H1 (cell line): ENCODE results near the gene IQCE. TPM values are rescaled to one million over a fixed set of nuclear protein-coding genes. Genes with fewer than 3 reads are reported as not detected.

ENCODE experiments used
- CTCF ChIA-PET: fragments of 300-600 bp; sonication (Branson Sonifier 250); formaldehyde crosslinking; loops from one replicate; lab custom pipeline; 2021; ENCODE audit not compliant: partially characterized antibody; lab: Charles Lee
- POLR2A ChIA-PET: fragments of 300-600 bp; sonication (Branson Sonifier 250); formaldehyde crosslinking; loops from one replicate; lab custom pipeline; 2021; ENCODE audit warnings: inconsistent platforms; ENCODE audit not compliant: partially characterized antibody; lab: Charles Lee
- DNase-seq, 2 experiments: peaks; one replicate each; pipeline versions ENCODE4 v3.0.0 to v3.0.0-alpha.2; 2010 to 2022; ENCODE audit warnings: low spot score in 2 of 2, low read depth in 1 of 2, mixed read lengths in 1 of 2
- FAIRE-seq: peaks from 2 replicates; lab custom pipeline; 2011; peaks lifted over from hg19 to GRCh38; lab: Jason Lieb, UNC
- H2AFZ ChIP-seq: 2 replicates; pipeline ENCODE4 v1.8.1; 2012; ENCODE audit warnings: low read length, inconsistent platforms
- H2AK5ac ChIP-seq: 2 replicates; pipeline ENCODE4 v1.6.1; 2013; ENCODE audit warnings: low read depth, low read length
- H2BK120ac ChIP-seq: replicated peaks from 2 replicates; pipeline ENCODE3; 2013; ENCODE audit warnings: low read depth, low read length, inconsistent platforms
- H2BK12ac ChIP-seq: 2 replicates; pipeline ENCODE4 v1.6.1; 2013; ENCODE audit warnings: low read depth, low read length
- H2BK15ac ChIP-seq: 2 replicates; pipeline ENCODE4 v1.6.1; 2013; ENCODE audit warnings: low read length
- H2BK20ac ChIP-seq: 2 replicates; pipeline ENCODE4 v1.6.1; 2013; ENCODE audit warnings: low read length
- H2BK5ac ChIP-seq: 2 replicates; pipeline ENCODE4 v1.6.1; 2013; ENCODE audit warnings: low read depth, low read length
- H3K14ac ChIP-seq: 2 replicates; pipeline ENCODE4 v1.6.1; 2013; ENCODE audit warnings: inconsistent platforms; ENCODE audit not compliant: insufficient read length
- H3K18ac ChIP-seq: 2 replicates; pipeline ENCODE4 v1.6.1; 2013; ENCODE audit warnings: low read length; ENCODE audit errors: extremely low read depth
- H3K23ac ChIP-seq: 2 replicates; pipeline ENCODE4 v1.6.1; 2013; ENCODE audit warnings: inconsistent platforms; ENCODE audit not compliant: insufficient read length
- H3K23me2 ChIP-seq: 2 replicates; pipeline ENCODE4 v1.6.1; 2013; ENCODE audit warnings: low read depth, low read length
- H3K27ac ChIP-seq: 2 replicates; pipeline ENCODE4 v1.6.1; 2011; ENCODE audit warnings: low read depth, low read length, inconsistent platforms
- H3K27me3 ChIP-seq, 4 experiments: replicated peaks in 1 of 4; 1 replicate in 1 of 4; 2 replicates in 3 of 4; pipeline versions ENCODE4 v1.6.1 to v1.8.1; 2011 to 2013; ENCODE audit warnings: low read length in 3 of 4, mild to moderate bottlenecking in 3 of 4, inconsistent platforms in 2 of 4, mixed read lengths in 2 of 4, moderate library complexity in 1 of 4; ENCODE audit not compliant: control insufficient read depth in 3 of 4, insufficient read depth in 3 of 4; ENCODE audit errors: extremely low read depth in 1 of 4
- H3K36me3 ChIP-seq, 4 experiments: 2 replicates each; pipeline versions ENCODE4 v1.6.1 to v1.8.1; 2011 to 2013; ENCODE audit warnings: mild to moderate bottlenecking in 4 of 4, low read length in 3 of 4, moderate library complexity in 2 of 4, control low read depth in 1 of 4, inconsistent platforms in 1 of 4; ENCODE audit not compliant: insufficient read depth in 4 of 4, control insufficient read depth in 2 of 4
- H3K4ac ChIP-seq: replicated peaks from 2 replicates; pipeline ENCODE3; 2013; ENCODE audit warnings: low read length, low read depth, mixed read lengths, inconsistent platforms; ENCODE audit not compliant: insufficient read length
- H3K4me1 ChIP-seq, 4 experiments: replicated peaks in 1 of 4; 1 replicate in 1 of 4; 2 replicates in 3 of 4; pipeline versions ENCODE4 v1.6.1 to v1.8.1; 2011 to 2013; ENCODE audit warnings: low read length in 3 of 4, inconsistent platforms in 2 of 4, mixed read lengths in 1 of 4; ENCODE audit not compliant: insufficient read depth in 4 of 4, control insufficient read depth in 3 of 4
- H3K4me2 ChIP-seq, 2 experiments: 2 replicates each; pipeline versions ENCODE4 v1.6.1 to v1.8.1; 2011 to 2013; ENCODE audit warnings: low read depth in 2 of 2, low read length in 2 of 2, control low read depth in 1 of 2, inconsistent platforms in 1 of 2, mild to moderate bottlenecking in 1 of 2; ENCODE audit not compliant: insufficient read depth in 1 of 2
- H3K4me3 ChIP-seq, 4 experiments: fragments of 200-600, 300-600 bp in 1 of 4; sonication (generic), shearing (Covaris generic), sonication (Bioruptor Twin) in 1 of 4; 2 replicates each; pipeline versions ENCODE4 v1.5.1 to v1.8.1; 2011 to 2016; ENCODE audit warnings: low read length in 4 of 4, low read depth in 3 of 4, control low read depth in 2 of 4, inconsistent platforms in 2 of 4, mild to moderate bottlenecking in 2 of 4, mixed read lengths in 1 of 4, moderate library complexity in 1 of 4; ENCODE audit not compliant: insufficient read depth in 2 of 4; ENCODE audit errors: extremely low read depth in 1 of 4
- H3K56ac ChIP-seq: replicated peaks from 2 replicates; pipeline ENCODE3; 2013; ENCODE audit warnings: low read depth, mild to moderate bottlenecking, mixed read lengths, low read length, inconsistent platforms; ENCODE audit not compliant: insufficient read length
- H3K79me1 ChIP-seq: 2 replicates; pipeline ENCODE4 v1.6.1; 2013; ENCODE audit warnings: low read depth, low read length, control low read depth
- H3K79me2 ChIP-seq, 2 experiments: 2 replicates each; pipeline versions ENCODE4 v1.6.1 to v1.8.1; 2012 to 2013; ENCODE audit warnings: low read length in 2 of 2, mild to moderate bottlenecking in 2 of 2, inconsistent platforms in 1 of 2; ENCODE audit not compliant: insufficient read depth in 2 of 2, control insufficient read depth in 1 of 2
- H3K9ac ChIP-seq, 4 experiments: replicated peaks in 1 of 4; 1 replicate in 1 of 4; 2 replicates in 3 of 4; pipeline versions ENCODE4 v1.6.1 to v1.8.1; 2011 to 2013; ENCODE audit warnings: low read depth in 3 of 4, low read length in 3 of 4, control low read depth in 2 of 4, mild to moderate bottlenecking in 2 of 4, moderate library complexity in 2 of 4, inconsistent platforms in 1 of 4; ENCODE audit errors: extremely low read depth in 1 of 4
- H3K9me3 ChIP-seq, 2 experiments: 2 replicates each; pipeline versions ENCODE4 v1.6.1 to v1.8.1; 2012 to 2013; ENCODE audit warnings: mild to moderate bottlenecking in 2 of 2, moderate library complexity in 2 of 2, control low read depth in 1 of 2, inconsistent platforms in 1 of 2, low read depth in 1 of 2, low read length in 1 of 2, mixed read lengths in 1 of 2; ENCODE audit not compliant: insufficient read depth in 2 of 2
- H4K20me1 ChIP-seq, 2 experiments: replicated peaks in 1 of 2; 2 replicates each; pipeline versions ENCODE3 to v1.8.1; 2011 to 2013; ENCODE audit warnings: inconsistent platforms in 2 of 2, low read length in 2 of 2, mild to moderate bottlenecking in 1 of 2; ENCODE audit not compliant: insufficient read depth in 2 of 2, control insufficient read depth in 1 of 2
- H4K5ac ChIP-seq: 2 replicates; pipeline ENCODE4 v1.6.1; 2013; ENCODE audit warnings: low read length, low read depth, mixed read lengths, inconsistent platforms; ENCODE audit not compliant: insufficient read length
- H4K8ac ChIP-seq: 2 replicates; pipeline ENCODE4 v1.8.0; 2013; ENCODE audit warnings: mild to moderate bottlenecking, moderate library complexity, low read length, inconsistent platforms; ENCODE audit not compliant: insufficient read depth; ENCODE audit errors: extremely low read depth
- H4K91ac ChIP-seq: replicated peaks from 2 replicates; pipeline ENCODE3; 2013; ENCODE audit warnings: low read length, mixed read lengths, inconsistent platforms; ENCODE audit not compliant: insufficient read length
- CEBPB ChIP-seq: IDR thresholded peaks from 2 replicates; pipeline ENCODE4 v1.6.1; 2012; ENCODE audit warnings: low read depth, low read length
- CHD2 ChIP-seq: IDR thresholded peaks from 2 replicates; pipeline ENCODE4 v1.6.1; 2012; ENCODE audit warnings: low read length, improper control_type of control experiment
- JUND ChIP-seq: IDR thresholded peaks from 2 replicates; pipeline ENCODE4 v1.6.1; 2011; ENCODE audit warnings: mild to moderate bottlenecking, improper control_type of control experiment, low read length
- POLR2AphosphoS5 ChIP-seq: IDR thresholded peaks from 2 replicates; pipeline ENCODE4 v1.6.1; 2011; ENCODE audit warnings: low read depth, low read length
- POU5F1 ChIP-seq: IDR thresholded peaks from 2 replicates; pipeline ENCODE4 v1.6.1; 2011; ENCODE audit warnings: low read depth, mild to moderate bottlenecking, low read length, moderate library complexity
- RAD21 ChIP-seq, 2 experiments: IDR thresholded peaks in 1 of 2; conservative IDR thresholded peaks in 1 of 2; 2 replicates each; pipeline ENCODE4 v1.6.1; 2011; ENCODE audit warnings: low read depth in 2 of 2, low read length in 2 of 2, improper control_type of control experiment in 1 of 2, inconsistent platforms in 1 of 2, mild to moderate bottlenecking in 1 of 2, moderate library complexity in 1 of 2
- SAP30 ChIP-seq: fragments of 300-600 bp; sonication (generic); IDR thresholded peaks from 2 replicates; pipeline ENCODE4 v1.7.1; 2012; ENCODE audit warnings: low read length, moderate library complexity, mild to moderate bottlenecking, inconsistent platforms; ENCODE audit not compliant: insufficient read depth, insufficient replicate concordance
- SIN3A ChIP-seq, 2 experiments: IDR thresholded peaks in 1 of 2; conservative IDR thresholded peaks in 1 of 2; 2 replicates each; pipeline ENCODE4 v1.6.1; 2011 to 2012; ENCODE audit warnings: low read length in 2 of 2, improper control_type of control experiment in 1 of 2, low read depth in 1 of 2, mild to moderate bottlenecking in 1 of 2
- WGBS, 2 experiments: shearing (Covaris generic) in 1 of 2; methylation state at CpG; one replicate each; pipeline versions ENCODE4 v1.1.6 to v1.1.7; 2013 to 2015; ENCODE audit warnings: low lambda C conversion rate in 2 of 2, mixed read lengths in 2 of 2, inconsistent platforms in 1 of 2, low coverage in 1 of 2, missing lambda C conversion rate in 1 of 2; ENCODE audit not compliant: insufficient replicate concordance in 2 of 2, insufficient coverage in 1 of 2, insufficient read length in 1 of 2; ENCODE audit errors: extremely low coverage in 1 of 2, missing lambda C conversion rate in 1 of 2; 5-methylcytosine and 5-hydroxymethylcytosine counted together
- polyA plus RNA-seq, 7 experiments: library from polyadenylated mRNA; depleted of rRNA in 3 of 7; stranded (reverse) in 5 of 7; unstranded in 2 of 7; fragments of >200 nt in 5 of 7; fragments of 200-250 nt in 2 of 7; gene quantifications; 1 replicate in 5 of 7; 2 replicates in 1 of 7; 4 replicates in 1 of 7; pipeline versions ENCODE4 v1.2.1 to v1.2.3, GENCODE V29; 2011 to 2013; ENCODE audit warnings: missing spikeins in 2 of 7, mixed read lengths in 2 of 7
- total RNA-seq: library from RNA; stranded (reverse); fragmentation: NEBNext Ultra II Directional; extraction: Animal tissue kit (Norgen Biotek cat#: 25700); gene quantifications from 2 replicates; pipeline ENCODE4 v1.2.1, GENCODE V29; 2021
- TF ChIP-seq, protein P1 (sequence below): IDR thresholded peaks from 2 replicates; pipeline ENCODE4 v1.6.1; 2011; ENCODE audit warnings: low read length, improper control_type of control experiment

The IQCE gene
- total and polyA plus RNA-seq, 2 of the 8 experiments (the other 6 are each of a cell fraction or from before 2014, with no cell fraction given), result 2.2 to 4.9 TPM

DNA sequence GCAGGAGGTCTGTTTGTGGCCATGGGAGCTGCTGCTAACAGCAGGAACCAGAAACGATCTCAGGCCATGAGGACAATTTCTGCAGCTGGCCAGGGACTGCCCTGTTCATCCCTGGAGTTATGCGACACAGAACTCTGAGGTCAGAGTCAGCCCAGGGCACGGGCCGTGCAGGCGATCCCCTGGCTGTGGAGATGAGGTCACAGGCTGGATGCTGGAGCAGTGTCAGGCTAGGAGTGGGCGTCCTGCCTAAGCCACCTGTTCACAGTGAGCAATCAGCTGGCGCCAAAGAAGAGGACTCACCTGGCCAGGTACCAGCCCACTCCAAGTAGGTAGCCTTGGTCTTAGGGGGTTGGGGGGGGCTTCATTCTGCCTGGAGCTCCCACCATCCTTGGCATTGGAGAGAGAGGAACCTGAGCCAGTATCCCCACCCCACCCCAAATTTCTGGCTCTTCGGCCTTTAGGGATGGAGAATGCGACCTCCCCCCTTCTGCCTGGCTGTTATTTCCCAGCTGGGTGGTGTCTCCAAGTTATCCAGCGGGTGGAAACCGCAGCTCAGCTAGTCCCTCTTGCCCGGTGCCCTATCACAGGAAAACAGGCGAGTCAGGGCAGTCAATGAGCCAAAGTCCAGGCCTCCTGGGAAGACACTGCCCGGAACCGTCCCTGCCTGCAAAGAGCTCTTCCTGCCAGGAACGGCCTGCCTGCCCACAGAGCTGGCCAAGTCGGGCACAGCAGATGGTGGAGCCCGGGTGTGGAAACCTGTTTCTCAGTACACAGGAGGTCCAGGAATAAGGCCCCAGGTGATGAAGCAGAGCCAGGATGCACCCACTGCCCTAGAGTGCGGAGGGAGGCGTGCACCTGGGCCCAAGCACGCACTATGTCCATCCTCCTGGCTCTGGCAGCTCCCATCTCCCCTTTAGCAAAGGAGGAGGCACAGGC lies 71.2 kb downstream of the IQCE start:
- ChIA-PET CTCF (interaction anchor here (0.6 to 5.0 kb wide), 9 partner anchors 9 to 108 kb away, joined by 3 to 21 read pairs (median 3); no protein-coding TSS in a partner anchor), POLR2A (interaction anchor here (1.3 to 7.0 kb wide), 7 partner anchors 10 to 141 kb away, joined by 3 to 52 read pairs (median 12); no protein-coding TSS in a partner anchor)
- Histone ChIP-seq H3K79me1 (peaks cover 6% of the 10 kb centered on the region), H4K5ac (no peak overlapping the region), H3K4me1 (peaks cover 0 to 25% (median 12%) of the 10 kb centered on the region in 4 experiments; a peak in 6 of 7 replicates), H2AK5ac (peak overlapping the region; percentile 93; the same call in 1 of the 2 replicates), H3K79me2 (peaks cover 18 to 31% of the 10 kb centered on the region in 2 experiments; a peak in 3 of 4 replicates), H3K23me2 (peaks cover 18% of the 10 kb centered on the region), H3K4me3 (no peak overlapping the region), H3K18ac (no peak overlapping the region), H3K36me3 (no peaks in the 10 kb centered on the region; a peak in 1 of 8 replicates), H4K91ac (peak overlapping the region; percentile 2), H2AFZ (no peak overlapping the region), H2BK120ac (no peak overlapping the region), H3K9ac (no peak overlapping the region), H3K23ac (no peak overlapping the region), H4K8ac (no peak overlapping the region), H3K4me2 (no peak overlapping the region), H3K9me3 (no peaks in the 10 kb centered on the region), H3K56ac (no peak overlapping the region), H4K20me1 (peaks cover 11 to 15% of the 10 kb centered on the region in 2 experiments), H2BK12ac (peak overlapping the region; percentile 33; the same call in 1 of the 2 replicates), H2BK15ac (peak overlapping the region; percentile 97), H2BK20ac (0 out of 2 replicates have a peak overlapping the region, but pooled peaks have one; percentile 61), H3K14ac (no peak overlapping the region), H3K4ac (no peak overlapping the region), H3K27me3 (no peaks in the 10 kb centered on the region), H2BK5ac (no peak overlapping the region), H3K27ac (no peak overlapping the region)
- DNase-seq (no peak), FAIRE-seq (no peak)
- 82% methylated on average over 21 of the region's 21 CpGs; no CpG with 5 or more reads in 1 of the 2 experiments for WGBS, 2 experiments
- TF ChIP-seq CEBPB, result no peak
- no peak for TF ChIP-seq POU5F1
- TF ChIP-seq, protein P1, sequence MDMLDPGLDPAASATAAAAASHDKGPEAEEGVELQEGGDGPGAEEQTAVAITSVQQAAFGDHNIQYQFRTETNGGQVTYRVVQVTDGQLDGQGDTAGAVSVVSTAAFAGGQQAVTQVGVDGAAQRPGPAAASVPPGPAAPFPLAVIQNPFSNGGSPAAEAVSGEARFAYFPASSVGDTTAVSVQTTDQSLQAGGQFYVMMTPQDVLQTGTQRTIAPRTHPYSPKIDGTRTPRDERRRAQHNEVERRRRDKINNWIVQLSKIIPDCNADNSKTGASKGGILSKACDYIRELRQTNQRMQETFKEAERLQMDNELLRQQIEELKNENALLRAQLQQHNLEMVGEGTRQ, result no peak
- TF ChIP-seq RAD21 (IDR thresholded peaks at IDR 0.05 in 1 of 2, conservative IDR thresholded peaks at IDR 0.05 in 1 of 2; ENCODE audit: low read depth in 2 of 2, low read length in 2 of 2), result no peak
- no peak for TF ChIP-seq JUND
- TF ChIP-seq POLR2AphosphoS5, result no peak
- no peak for TF ChIP-seq SAP30
- TF ChIP-seq SIN3A (conservative IDR thresholded peaks at IDR 0.05 in 1 of 2, IDR thresholded peaks at IDR 0.05 in 1 of 2; ENCODE audit: low read depth in 1 of 2, low read length in 2 of 2), result no peak
- no peak for TF ChIP-seq CHD2
